Stimulated activated CD8-positive, alpha-beta memory T cell treated with anti-CD3 and anti-CD28 coated beads, Interleukin-2, amount 100 ng/mL, for 1 hour (primary cell): Measurements from ENCODE around the gene CIT.

Source experiments
- DNase-seq, 2 donors: peaks; one replicate each; pipeline ENCODE4 v3.0.0-alpha.2; 2020; ENCODE audit warnings: low read depth in 2 of 2

The CIT gene

DNA sequence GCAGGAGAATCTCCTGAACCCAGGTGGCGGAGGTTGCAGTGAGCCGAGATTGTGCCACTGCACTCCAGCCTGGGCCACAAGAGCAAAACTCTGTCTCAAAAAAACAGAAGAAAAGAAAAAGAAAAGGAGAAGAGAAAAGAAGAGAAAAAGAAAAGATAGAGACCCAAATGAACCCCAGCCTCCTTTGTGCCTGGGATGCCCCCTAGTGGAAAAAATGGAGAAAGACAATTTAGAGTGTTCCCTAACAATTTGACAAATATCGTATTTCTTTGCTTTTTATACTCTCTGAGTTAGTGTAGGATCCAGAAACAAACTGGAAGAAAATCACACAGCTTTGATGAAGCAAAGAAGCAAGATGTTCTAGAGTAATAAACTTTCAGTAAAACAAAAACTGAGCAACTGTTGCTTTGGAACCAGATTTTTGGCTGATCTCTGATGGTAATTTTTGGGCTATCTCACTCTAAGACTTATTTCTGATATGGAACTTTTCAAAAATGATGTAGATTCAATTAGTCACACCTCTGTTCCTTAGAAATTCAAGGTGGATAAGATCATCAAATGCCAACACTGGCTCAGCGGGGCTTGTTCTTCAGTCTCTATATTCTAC is 227.8 kb downstream of the CIT start:
- DNase-seq = no peak

DNA sequence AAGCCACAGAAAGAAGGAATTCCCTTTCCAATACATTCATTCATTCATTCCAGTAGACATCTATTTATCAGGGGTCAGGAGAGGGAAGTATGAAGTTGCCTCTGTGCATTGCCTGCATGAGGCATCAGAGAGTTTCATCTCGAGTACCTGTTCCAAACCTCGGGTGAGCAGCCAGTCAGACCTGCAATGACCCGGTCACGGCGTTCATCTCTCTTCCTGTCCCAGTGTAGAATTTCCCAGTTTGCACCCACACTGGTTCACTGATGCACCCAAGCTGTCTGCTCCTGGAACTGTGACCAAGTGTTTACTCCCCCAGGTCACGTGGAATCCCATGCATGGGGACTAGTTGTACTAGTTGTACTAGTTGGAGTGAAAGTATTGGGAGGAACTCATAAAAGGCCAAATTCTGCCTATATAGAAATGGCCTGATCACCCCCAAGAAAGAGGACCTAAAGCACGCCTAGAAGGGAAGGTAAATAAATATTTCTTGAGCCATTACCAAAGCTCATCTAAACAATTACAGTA is 231.5 kb downstream of the CIT start:
- no peak for DNase-seq

- no peak for DNase-seq
These were observed 232.2 kb downstream of the CIT start for GRCh38 chr12:119644930-119645329.

DNA sequence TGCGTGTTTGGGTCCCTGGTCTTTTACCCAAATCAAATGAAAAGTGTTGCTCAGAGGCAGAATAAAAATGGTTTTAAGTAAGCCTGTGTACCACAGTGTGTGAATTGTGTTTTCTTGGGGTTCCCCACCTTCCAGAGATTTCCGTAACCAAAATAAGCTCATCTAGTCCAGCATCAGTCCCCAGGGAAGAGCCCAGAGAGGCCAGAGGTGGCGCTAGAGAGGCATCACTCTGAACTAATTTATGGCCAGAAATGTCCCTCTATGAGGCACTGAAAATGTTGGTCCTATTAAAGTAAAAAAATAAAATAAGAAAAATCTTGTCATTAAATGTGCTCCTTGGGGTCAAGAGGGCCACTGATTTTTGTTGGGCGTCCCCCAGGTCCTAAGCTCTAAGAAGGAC is 234.1 kb downstream of the CIT start:
- no peak for DNase-seq
